KG1 (cell line): Measurements from ENCODE around the gene PITPNC1.

Experiments
- DNase-seq: peaks from one replicate; lab custom pipeline; 2025; lab: John Stamatoyannopoulos, UW

Gene PITPNC1

DNA sequence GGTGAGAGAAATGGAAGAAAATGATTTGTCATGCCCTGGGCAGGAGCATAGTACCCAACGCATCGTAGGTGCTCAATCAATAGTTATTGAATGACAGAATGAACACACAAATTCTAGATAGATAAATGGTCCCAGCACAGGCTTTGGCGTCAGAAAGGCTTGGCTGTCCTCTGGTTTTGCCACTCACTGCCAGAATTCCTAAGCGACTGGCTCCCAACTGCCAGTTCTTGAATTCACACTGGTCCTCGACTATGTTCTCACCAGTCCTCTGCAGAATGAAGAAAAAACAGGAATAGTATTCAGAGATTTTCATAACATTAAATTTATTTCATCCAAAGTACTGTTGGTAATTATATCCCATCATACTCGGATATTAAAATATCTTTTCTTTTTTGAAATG is 177.6 kb downstream of the PITPNC1 start:
- DNase-seq = no peak

GRCh38 chr17:67555855-67556254 is 178.8 kb downstream of the PITPNC1 start:
- no peak for DNase-seq

GRCh38 chr17:67557052-67557845 is 180.2 kb downstream of the PITPNC1 start:
- DNase-seq = no peak

- no peak for DNase-seq
Observed at GRCh38 chr17:67557921-67558320, 180.8 kb downstream of the PITPNC1 start.

DNA sequence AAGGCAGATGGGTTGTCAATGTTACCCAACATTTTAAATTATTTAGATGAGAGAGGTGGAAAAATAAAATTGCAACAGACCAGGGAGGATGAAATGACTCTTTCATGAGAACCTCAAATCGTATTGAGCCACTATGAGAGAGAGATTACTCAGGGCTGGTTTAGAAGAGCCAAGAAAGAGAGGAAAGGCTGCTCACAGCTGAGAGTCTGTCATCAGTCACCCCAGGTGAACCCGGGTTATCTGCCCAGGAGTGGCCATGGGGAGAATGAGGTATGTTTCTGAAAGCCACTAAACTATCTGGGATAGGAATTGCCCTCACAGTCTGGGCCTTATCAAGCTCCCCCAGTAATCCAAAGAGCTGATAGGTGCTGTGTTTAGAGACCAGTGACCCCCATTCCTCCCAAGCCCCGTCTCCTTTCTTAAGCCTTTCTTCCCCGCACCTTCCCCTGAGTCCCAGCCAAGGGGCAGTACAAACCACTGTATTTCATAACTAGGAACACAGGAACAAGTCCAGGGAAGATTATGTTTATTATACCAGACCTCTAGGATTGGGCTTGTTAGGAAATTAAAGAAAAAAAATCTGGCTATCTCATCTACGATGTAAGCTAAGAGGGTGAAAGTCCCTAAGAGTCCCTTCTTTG is 181.8 kb downstream of the PITPNC1 start:
- DNase-seq = no peak

GRCh38 chr17:67559381-67559966 is 182.4 kb downstream of the PITPNC1 start:
- no peak for DNase-seq

GRCh38 chr17:67562005-67562404 is 184.9 kb downstream of the PITPNC1 start:
- DNase-seq = no peak

DNA sequence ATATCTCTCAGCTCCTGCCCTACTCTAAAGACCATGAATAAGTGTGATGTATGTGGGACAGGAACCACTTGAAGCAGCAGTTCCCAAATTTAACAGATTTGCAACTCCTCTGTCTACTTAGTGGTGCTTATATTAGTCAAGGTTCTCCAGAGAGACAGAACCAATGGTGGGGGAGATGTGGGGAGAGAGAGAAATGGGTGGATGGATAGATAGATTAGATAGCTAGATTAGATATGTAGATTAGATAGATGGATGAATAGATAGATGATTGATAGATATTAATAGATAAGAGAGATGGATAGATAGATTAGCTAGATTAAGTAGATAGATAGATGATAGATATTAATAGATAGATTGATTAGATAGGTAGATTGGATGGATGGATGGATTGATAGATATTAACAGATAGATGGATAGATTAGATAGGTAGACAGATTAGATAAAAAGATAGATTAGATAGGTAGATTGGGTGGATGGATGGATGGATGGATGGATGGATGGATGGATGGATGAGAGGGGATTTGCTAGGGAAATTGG is 186.7 kb downstream of the PITPNC1 start:
- DNase-seq = no peak

- no peak for DNase-seq
Observed at GRCh38 chr17:67565068-67565467, 188.0 kb downstream of the PITPNC1 start.

DNA sequence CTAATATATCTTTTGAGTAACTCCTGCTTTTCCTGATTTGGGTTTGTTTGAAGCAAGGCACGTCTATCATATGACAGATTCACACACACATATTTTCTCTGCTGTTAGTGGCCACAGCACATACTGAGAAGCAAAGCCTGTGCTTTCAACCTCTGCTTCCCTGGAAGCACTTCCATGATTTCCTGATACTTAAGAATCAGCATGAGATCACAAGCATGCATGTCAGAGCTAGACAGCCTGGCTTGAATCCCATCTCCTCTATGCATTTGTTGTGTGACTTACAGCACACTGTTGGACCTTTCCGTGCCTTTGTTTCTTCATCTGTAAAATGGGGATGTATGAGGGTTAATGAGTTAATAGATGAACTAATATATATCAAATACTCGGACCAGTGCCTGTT is 189.6 kb downstream of the PITPNC1 start:
- DNase-seq = no peak

DNA sequence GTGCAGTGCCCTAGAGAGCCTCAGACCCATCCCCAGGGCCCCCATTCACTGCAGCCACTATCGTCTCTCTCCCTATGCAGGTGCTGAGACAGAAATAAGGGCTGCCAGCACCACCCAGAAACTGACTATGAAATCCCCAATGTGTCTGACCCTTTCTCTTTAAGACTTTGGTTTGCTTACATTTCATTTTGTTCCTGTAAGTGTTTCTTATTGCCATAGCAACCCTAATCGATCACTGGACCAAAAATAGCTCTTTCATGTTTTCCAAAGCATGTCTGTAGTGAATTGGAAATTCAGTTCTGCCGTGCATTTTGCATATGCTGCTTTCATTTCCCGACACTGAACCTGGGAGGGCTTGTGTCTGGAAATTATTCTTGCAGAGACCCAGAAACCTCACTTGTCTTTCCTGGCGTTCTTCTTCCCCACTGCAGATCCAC is 192.0 kb downstream of the PITPNC1 start:
- DNase-seq = no peak

DNA sequence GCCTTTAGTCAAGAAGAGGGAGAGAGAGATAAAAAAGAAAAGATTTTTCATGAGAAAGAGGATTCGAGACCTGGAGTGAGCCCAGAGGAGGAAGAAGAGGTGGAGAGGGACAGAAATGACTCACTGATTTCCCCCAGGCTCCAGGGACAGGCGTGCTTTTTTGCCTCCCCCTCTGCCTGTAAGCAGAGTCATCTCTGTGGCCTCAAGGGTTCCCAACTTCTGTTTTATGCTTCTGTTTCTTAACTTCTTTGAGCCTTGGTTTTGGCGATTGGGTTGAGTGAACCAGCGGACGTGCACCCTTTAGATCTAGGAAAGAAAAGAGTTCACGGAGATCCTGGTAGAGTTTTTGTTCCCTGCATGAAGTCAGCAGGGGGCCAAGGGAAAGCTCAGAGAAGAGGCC is 192.8 kb downstream of the PITPNC1 start:
- DNase-seq = no peak

DNA sequence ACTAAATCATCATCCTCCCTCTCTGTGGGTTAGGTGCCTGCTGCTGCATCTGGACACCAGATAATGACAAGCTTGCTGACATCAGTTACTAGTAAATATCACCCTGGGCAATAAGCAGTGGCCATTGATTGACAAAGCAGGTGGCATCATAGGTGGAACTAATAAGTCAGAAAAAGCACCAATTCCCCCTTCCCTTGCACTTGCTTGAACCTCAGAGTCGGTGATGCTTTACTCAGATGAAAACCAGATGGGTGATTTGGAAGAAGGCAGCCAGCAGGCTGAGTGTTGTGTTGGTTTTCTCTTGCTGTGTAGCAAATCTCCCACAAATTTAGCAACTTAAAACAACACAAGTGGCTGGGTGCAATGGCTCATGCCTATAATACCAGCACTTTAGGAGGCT is 193.7 kb downstream of the PITPNC1 start:
- DNase-seq = no peak

GRCh38 chr17:67571478-67571877 is 194.4 kb downstream of the PITPNC1 start:
- DNase-seq = no peak

DNA sequence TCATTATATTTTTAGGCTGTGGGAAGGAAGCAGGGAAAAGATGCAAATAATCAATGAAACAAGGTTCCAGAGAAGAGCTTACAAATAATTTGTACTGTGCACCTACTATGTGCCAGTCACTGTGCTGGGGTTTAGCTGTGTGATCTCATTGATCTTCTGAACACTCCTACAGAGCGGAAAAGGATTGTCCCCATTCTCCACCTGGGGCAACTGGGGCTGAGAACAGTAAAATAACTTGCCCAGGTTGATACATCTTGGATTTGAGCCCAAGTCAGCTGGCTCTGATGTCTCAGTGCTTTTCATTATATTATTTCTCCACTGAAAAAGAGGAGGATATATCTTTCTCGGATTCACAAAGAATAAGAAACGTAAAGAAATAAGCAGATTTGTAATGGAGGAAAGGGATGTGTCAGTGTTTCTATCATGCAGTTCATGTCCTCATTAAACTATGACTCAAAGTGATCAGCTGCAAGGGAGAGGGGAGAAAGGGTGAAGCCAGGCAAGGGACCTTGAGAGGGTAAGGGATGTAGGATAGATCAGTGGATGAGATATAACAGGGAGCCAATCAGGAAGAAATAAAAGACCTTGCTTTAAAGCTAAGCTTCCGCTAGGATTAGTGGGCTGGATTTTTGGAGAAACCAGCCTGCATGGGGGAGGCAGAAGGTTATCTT is 197.0 kb downstream of the PITPNC1 start:
- no peak for DNase-seq

DNA sequence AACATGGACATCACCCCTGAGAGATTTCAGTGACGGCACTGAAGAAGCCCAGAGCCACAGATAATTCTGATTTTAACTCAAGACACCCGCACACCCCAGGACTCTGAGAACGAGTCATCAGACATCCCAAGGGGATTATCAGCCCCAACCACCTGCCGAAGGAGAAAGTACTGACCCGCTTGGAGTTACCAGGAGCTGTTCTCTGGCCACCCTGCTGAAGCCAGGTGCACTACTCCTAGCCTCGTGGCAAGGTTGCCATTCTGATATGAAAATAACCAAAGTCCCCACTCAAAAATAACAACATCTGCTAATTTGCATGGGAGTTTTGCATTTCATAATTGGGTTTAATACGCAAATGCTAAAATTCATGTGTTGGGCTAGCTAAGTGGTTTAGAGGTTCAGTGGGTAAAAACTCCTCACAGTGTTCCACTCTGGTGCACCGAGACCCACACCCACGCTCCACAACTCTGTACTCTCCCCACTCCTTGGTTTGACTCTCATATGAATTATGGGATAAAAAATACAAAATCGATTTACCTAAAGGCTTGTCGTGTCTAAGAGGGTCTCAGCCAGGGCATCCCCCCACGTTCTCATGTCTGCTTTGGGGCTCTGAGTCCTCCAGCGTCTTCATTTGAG is 197.7 kb downstream of the PITPNC1 start:
- DNase-seq = no peak

DNA sequence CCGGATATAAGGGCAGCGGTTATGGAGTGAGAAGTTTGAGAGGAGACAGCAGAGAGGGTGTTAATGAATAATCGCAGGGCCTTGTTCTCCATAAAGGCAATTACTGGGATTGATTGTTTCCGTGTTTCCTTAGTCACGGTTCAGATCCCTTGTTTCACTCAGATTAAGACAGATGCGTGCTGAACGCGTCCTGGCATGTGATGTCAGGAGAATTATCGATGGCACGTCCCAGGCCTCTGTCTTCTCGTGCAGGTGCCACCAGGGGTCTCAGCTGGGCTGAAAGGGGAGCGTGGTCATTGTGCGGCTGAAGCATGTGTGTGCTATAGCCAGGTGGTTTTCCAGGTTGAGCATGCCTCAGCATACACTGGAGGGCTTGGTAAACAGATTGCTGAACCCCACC is 198.2 kb downstream of the PITPNC1 start:
- no peak for DNase-seq

GRCh38 chr17:67576471-67577115 is 199.5 kb downstream of the PITPNC1 start:
- no peak for DNase-seq

DNA sequence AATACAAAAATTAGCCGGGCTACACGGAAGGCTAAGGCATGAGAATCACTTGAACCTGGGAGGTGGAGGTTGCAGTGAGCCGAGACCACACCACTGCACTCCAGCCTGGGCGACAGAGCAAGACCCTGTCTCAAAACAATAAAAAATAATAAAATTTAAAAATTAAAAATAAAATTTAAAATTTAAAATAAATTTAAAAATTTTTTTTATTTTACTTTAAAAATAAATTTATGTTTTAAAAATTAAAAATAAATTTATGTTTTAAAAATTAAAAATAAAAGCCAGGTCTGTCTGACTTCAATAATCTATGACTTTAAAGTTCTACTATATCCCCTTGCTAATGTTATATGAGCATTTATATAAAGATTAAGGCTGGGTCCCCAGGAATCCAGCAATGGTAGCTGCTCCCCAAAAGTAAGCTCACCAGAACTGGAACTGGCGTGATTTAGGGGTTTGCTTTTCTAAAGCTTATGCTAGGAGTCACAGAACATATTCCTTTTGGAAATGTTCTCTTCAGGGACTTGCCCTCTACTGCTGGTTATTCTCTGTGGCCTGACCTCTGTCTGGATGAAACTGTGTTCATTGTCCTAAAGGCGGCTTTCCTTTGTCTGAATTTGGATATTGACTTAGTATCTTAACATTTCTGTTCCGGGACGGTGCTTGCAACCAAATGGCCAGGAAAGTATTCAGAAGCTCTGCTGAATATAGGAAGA is 200.5 kb downstream of the PITPNC1 start:
- no peak for DNase-seq

- no peak for DNase-seq
Observed at GRCh38 chr17:67578142-67578457, 201.0 kb downstream of the PITPNC1 start.
